NCI-H1436 treated with DMSO at 0.1 percent for 48 hours (cell line): ENCODE data around the gene NPM1.
"Not testable (repeated sequence)": the region's sequence is repeated elsewhere in the genome, so short reads cannot be mapped to it uniquely, and the experiment has no call there.

ENCODE experiments used
- DNase-seq: peaks from one replicate; lab custom pipeline; 2025; lab: John Stamatoyannopoulos, UW

NPM1 gene

DNA sequence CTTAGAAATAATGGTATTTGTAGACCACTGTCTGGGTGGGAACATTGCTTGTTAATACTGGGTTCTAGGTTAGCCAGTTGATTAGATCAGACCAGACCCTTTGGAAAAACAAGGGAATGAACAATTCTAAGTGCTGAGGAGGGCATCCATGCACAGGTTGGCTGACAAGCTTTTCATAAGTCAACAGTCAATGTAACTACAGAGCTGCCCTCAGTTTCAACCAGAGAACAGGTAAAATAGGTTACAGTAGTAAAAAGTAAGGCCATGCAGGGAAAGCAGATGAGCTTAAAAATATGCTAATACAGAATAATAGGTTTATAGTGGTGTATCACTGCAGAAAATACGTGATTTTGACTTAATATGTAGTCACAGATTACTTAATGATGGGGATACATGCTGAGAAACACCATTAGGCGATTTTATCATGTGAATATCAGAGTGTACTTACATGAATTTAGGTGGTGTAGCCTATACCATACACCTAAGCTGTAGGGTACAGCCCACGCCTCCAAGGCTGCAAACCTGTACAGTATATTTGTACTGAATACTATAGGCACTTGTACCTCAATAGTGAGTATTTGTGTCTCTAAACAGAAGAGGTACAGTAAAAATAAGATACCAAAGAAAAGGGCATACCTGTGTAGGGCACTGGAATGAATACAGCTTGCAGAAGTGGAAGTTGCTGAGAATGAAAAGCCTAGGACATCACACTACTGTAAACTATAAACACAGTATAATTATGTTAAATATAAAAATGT, 25.7 kb downstream of the NPM1 start:
- no peak for DNase-seq

DNA sequence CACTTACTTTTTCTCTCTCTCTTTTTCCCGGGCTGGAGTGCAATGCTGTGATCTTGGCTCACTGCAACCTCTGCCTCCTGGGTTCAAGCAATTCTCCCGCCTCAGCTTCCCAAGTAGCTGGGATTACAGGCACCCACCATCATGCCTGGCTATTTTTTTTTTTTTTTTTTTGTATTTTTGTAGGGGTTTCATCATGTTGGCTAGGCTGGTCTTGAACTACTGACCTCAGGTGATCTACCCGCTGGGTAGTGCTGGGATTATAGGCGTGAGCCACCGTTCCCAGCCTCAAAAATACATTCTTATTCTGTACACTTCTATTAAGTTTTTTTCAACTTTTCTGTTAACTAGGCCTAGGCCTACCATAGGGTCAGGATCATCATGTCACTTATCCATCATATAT, 26.3 kb downstream of the NPM1 start:
- DNase-seq: not testable (repeated sequence)

DNA sequence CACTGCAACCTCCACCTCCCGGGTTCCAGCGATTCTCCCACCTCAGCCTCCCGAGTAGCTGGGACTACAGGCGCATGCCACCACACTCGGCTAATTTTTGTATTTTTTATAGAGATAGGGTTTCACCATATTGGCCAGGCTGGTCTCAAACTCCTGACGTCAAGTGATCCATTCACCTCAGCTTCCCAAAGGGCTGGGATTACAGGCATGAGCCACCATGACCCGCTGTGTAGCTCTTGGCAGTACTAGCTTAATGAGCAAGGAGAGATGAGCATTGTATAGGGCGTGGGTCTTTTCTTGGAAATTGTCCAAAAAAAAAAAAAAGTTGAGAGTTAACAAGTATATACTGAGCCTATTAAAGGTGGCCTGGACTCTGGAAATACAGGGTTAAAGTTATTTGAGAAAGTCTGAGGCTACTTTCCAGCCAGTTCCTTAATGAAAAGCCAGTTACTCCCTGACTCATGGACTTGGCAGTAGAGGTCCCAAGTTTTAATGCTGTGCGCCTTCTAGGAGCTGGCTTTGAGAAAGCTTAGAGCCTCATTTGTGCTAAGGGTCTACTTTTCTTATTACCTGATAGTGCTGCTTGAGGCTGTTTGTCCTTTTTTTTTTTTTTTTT, 27.6 kb downstream of the NPM1 start:
- no peak for DNase-seq

DNA sequence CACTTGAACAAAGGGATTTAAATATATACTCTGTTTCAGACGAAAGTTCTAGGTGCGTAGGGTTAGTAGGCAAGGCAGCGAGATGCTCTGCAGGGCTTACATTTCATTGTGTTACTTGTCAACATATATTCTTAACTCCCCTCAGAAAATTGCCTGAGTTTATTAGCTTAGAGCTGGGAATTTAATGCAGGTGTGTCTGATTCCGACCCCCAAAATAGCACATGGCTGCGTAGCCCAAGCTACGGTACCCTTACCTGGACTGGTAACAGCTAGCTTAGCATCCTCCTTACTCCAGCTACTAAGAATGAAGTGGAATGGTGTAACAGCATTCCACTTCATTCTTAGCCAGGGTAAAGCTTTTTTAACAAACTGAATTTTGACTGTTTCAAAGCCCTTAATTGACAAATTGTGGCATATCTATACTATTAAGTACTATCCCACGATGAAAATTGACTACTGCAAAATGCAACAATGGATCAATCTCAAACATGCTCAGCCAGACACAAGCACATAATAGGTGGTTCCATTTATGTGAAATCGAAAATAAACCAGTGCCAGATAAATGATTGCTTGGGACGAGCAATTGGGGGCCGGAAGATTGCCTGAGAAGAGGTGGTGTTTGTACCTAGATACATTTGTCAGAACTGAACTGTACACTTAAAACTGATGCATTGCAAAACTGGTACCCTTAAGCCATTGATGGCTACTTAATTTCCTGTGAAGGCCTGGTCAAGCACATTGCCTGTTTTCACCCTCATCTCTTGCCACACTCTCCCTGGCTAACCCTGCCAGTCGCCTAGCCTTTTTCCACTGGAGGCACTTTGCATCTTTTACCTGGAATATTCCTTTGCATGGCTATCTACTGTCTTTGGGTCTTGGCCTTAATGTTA, 28.8 kb downstream of the NPM1 start:
- DNase-seq: no peak

DNA sequence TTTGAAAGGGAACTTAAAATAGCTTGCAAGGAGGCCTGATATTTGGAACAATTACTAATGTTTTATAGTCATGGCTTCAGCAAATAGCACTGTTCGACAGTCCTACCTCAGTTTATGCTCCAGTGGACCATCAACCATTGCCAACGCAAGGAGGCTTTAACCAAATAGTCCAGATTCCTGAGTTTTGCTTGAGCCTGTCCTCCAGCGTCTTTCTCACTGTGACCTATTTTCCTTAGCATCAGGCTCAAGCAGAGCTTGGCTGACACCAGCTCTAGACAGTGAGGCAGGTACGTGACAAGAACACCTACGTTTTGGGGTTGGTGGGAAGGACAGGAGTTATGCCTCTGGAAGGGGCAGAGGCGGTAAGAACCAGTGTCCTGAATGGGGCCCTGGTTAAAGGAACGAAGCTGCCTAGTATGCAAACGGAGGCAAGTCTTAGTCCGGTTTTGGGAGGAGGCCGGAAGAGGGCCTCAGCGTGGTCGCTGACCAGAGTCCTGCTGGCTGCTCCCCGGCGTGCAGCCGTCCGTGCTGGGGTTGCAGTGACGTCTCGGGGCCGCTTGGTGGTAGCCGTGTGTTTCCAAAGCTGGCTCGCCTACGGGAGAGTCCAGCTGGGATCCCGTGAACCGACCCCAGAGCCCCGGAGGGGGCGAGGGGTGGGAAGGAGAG, 30.8 kb downstream of the NPM1 start:
- no peak for DNase-seq

DNA sequence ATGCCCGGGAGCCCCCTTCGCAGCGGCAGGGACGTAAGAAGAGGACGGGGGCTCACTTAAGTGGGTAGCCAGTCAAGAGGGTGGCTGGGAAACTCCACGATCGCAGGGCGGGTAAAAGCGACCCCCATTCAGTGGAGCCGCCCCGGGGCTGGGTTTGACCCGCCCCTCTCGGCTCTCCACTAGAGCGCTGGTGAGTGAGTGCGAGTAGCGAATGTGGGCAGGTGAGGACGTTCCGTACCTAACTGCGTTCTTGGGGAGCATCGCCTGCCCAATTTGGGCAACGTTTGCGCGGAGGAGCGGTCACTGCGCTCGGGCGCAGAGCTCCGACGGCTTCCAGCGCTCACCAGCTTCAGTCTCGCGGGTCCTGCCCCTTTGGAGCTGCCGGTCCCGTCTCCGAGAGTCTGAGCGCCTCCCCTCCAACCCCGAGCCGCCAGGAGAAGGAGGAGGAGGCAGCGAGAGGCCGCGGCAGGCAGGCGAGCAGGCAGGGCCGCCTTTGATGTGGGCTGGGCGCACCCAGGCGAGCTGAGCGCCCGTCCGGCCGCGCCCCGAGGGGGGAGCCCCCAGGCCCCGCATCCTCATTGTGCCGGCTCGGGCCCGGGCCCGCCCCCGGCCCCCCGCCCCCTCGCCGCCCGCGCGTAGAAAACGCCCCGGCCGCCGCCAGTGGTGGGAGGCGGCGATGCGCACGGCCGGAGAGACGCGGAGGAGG, 31.5 kb downstream of the NPM1 start, which contains the start of gene FGF18:
Gene FGF18 (plus strand): TSS at position 666 of the 706 bp plus-strand sequence. CDS start 553 bp downstream, outside the sequence.
- no peak for DNase-seq

DNA sequence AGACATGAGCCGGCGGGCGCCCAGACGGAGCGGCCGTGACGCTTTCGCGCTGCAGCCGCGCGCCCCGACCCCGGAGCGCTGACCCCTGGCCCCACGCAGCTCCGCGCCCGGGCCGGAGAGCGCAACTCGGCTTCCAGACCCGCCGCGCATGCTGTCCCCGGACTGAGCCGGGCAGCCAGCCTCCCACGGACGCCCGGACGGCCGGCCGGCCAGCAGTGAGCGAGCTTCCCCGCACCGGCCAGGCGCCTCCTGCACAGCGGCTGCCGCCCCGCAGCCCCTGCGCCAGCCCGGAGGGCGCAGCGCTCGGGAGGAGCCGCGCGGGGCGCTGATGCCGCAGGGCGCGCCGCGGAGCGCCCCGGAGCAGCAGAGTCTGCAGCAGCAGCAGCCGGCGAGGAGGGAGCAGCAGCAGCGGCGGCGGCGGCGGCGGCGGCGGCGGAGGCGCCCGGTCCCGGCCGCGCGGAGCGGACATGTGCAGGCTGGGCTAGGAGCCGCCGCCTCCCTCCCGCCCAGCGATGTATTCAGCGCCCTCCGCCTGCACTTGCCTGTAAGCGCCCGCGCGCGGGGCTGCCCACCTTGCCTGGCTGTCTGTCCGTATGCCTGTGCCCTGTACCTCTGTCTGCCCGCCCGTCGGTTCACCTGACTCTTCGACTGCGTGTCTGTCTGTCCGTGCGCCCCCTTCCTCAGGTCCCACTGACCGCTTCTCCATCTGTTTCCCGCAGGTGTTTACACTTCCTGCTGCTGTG, 32.2 kb downstream of the NPM1 start:
- DNase-seq: no peak

DNA sequence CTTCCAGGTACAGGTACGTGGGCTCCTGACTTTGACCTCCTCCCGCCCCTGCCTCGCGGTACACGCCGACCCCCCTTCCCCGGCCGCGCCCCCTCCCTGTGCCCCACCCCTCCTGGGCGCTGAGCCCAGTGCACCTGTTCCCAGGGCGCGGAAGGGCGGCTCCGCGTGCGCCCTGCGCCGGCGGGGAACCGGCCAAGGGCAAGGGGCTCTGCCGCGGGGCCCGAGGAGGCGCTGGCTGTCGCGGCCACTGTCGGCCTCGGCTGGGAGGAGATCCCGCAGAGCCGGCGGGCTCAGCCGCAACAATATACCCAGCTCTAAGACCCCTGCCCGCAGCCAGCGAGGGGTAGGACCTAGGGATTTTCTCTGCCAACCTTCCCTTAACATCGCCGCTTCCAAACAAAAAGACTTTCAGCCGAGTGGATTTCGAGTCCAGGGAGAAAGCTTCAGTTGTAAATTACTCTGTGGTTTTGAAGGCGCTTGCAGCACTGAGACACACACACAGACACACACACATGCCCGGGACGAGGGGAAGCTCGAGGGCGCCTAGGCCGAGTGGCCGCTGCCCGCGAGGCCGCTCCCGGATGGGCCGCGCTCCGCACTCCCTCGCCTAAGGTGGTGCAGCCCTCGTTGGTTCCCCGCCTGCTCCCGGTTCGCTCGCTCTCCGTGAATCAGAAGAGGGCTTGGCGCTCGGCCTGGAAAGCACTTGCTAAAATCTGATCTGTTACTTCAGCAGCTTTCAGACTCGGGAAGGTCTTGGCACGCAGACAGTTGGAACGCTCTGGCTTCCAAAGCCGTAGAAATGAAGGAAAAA, 33.0 kb downstream of the NPM1 start:
- DNase-seq: no peak

DNA sequence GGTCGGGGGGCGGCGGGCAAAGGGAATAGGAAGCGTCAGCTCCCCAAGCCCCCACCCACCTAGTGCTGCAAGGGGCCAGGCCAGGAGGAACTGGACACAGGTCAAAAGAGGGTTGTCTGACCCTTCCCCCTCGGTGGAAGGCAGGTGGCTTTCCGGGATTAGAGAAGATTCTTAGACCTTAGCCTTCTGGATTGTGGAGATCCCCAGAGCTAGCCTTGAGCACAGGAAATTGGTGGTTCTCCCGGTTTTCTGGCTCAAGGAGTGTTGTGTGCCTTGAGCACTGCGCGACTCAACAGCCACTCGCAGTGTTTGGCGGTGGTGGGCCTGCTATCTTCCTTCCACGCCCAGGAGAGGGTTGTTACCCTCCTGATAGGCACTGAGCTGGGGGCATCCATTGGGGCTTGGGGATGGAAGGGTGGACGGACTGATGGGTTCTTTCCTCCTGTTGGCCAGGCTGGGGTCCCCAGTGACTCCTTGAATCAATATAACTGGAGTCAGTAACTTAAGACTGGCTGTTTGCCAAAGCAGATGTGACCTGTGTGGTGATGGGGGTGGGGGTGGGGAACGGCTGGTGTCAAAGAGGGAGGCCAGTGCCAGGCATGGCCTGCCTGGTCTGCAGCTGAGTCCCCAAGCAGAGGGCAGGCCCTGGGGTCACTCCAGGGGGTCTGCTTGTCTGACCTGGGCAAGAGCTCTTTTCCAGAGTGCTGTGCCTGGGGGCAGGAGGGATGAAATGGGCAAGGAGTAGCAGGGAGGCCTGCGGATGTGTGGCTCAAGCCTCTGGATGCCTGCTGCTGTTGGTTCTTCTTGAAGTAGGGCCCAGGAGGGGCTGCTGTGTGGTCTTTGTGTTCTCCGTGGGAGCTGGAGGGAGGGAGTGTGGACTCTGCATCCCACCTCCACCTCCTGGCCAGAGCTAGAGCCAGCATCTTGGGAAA, 33.9 kb downstream of the NPM1 start:
- DNase-seq: no peak

DNA sequence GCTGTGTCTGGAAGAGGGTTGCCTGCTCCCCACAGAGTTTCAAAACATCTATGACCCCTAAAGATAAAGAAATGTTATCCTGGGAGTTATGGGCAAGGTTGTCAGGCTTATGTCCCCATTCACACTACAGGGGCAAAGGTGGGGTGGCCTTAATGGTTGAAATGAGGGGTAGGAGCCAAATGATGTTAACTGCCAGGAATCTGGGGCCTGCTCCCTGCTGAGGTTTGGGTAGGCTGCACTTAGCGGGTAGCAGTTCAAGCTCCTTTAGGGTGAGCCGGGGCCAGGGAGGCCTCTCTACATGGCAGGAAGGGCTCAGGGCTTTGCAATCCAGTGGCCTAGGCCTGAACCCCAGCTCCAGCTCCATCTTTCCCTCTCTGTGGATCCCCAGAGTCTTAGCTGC, 34.8 kb downstream of the NPM1 start:
- DNase-seq: no peak

DNA sequence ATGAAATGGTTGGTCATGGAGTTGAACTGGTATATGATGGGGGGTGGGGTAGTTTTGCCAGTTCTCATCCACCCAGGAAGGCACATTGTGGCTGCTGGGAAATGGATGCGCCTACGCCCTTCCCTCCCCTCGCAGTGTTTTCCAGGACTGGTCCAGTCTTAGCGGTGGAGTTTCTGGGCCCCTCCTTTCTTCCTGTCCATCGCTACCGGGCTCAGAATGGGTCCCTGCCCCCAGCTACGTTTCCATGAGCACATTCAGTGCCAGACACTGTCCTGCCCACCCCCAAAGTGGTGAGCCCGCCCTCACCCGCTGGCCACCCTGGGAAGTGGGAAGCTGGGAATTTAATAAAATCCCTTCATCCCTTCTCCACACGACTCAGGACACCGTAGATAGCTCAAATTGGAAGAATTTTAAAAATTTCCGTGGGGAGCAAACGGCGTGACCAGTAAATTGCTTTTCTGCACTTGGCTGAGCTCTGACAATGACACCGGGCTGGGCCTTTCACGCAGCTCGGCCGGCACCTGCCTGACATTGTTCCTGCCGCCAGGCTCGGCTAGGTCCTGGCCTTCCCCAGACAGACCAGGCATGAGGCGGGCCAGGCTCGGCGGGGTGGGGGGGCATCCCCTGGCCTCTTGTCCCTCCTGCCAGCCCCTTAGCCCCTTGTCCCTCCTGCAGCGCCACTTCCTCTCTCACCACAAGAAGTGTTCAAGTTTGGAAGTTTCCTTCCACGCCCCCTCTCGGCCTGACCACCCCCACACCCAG, 35.4 kb downstream of the NPM1 start:
- DNase-seq: no peak

DNA sequence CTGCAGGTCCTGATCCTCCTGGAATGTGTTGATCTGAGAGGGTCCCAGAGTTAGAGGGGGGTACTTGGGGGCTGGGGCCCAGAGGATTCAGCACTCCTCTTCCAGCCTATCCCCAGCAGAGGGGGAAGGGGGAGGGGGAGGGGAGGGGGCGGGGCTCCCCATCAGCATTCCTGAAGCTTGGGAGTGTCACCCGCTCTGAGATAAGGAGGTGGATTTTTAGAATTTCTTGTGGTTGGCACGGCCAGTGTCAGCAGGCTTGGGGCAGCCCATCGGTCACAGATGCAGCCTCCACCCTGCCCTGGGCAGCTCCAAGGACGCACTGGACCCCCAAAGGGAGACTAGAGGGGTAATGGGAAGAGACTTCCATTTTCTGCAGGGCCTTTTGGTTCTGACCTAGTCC, 37.1 kb downstream of the NPM1 start:
- no peak for DNase-seq

DNA sequence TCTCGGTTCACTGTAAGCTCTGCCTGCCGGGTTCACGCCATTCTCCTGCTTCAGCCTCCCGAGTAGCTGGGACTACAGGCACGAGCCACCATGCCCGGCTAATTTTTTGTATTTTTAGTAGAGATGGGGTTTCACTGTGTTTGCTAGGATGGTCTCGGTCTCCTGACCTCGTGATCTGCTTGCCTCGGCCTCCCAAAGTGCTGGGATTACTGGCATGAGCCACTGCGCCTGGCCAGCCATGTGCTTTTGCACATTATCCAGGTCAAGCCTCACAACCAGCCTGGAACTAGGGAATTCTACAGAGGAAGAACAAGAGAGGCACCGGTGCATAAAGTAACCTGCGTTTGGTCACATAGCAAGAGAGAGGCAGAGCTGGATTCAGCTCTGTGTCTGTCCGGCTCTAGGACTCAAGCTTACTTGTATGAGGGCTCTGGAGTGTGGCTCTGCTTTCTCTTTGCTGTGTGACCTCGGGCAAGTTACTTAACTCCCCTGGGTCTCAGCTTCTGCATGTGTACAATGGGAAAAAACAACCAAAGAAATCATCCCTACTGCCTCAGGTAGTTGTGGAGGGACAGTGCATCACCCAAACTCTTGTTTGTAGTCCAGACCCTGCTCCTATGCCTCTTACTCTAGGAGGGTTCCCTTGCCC, 38.1 kb downstream of the NPM1 start:
- no peak for DNase-seq

DNA sequence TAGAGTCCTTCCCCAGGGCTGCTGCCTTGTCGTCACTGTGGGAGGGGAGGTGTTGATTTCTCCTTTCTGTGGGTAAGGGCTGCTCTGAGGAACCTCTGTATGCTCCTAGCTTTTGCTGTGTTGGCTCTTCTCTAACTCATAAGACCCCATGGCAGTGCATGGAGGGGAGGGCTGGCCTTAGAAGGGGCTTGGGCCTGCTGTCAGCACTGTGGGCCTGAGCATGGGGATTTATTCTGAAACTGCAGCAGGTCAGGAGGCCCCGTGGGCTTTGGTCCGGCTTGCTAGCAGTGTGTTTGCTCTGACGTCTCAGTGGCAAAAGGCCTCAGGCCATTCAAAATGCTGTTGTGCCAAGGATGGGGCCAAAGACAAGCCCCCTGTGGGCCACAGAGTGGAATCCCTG, 38.6 kb downstream of the NPM1 start:
- no peak for DNase-seq

DNA sequence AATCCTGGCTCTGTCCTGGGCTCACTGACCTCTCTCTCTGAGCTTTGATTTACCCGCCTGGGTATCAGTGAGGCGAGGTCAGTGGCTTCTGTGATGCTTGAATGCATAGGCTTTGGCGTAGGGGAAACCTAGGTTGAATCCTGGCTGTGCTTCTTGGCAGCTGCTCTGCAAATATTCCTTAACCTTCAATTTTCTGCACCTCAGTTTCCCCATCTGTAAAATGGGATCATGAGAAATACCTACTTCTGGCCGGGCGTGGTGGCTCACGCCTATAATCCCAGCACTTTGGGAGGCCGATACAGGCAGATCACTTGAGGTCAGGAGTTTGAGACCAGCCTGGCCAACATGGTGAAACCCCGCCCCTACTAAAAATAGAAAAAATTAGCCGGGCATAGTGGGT, 39.0 kb downstream of the NPM1 start:
- DNase-seq: no peak

DNA sequence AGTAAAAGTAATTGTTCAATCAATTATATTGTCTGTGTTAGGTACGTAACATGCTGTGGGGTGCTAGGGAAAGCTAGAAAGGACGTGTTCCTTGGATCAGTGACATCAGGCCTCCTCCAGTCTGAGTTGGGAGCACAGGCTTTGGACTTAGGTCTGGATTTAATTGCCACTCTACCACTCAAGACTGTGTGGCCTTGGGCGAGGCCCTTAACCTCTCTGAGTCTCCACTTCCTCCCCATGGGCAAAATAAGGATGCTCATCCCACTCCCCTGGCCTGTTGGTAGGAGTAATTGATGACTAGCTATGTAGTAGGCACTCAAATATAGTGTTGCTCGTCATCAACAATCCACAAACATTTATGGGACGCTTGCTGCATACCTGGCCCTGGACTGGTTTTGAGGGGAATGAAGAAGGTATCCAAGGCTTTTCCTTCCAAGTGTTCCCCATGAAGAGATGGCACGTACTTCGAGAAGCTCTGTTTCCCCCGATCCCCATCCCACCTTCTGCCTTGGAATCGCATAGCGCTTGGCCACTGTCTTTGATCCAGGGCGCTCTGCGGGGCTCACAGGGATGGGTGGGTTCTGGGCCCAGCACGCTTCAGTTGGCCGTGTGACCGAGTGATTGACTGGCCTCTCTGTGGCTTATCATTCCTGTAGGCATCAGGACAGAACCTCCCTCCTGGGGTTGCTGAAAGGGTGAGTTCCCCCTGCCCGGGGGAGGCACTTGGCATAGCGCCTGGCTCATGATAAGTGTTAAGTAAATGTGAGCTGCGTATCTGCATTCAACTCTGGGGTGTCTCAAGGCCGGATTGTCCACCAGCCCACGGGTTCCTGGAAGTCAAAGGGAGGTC, 39.9 kb downstream of the NPM1 start:
- no peak for DNase-seq
